ENCODE measurements around the gene PGLYRP1. TPM values are rescaled to one million over a fixed set of nuclear protein-coding genes. Genes with fewer than 3 reads are reported as not detected.

Gene PGLYRP1
- total and polyA plus RNA-seq, 4 donors = 1.0 to 21.7 (median 1.2) TPM

DNA sequence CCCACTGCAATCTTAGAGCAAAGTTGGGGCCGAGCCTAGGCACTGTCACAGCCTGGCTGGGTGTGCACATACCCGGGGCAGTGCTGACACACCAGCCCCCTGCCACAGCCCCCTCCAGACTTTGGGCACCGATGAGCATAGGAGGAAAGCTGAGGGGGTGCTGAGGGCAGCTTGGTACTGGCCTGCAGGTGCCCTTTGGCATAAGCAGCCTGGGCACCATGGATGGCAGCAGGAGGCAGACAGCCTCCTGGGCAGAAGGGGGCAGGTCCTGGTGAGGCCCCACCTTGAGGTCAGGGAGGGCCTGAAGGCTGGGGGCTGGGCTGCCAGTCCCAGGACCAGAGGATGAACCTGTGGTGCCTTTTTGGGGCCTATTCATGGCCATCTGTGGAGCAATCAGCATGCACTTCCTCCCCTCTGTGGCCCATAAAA is 9.8 kb upstream of the PGLYRP1 start:
- no peak for DNase-seq
- no peak overlapping the region for H3K4me3 ChIP-seq
- peaks cover 0 to 2% (median 0%) of the 10 kb centered on the region in 4 donors for H3K9me3 ChIP-seq (ENCODE audit: control insufficient read depth in 4 of 4, insufficient read depth in 3 of 4, low read length in 3 of 4)
- ATAC-seq (ENCODE audit: insufficient read depth, low FRiP score) = no peak
- no peak overlapping the region for H3K9ac ChIP-seq (ENCODE audit: insufficient read depth in 1 of 2, low read length in 2 of 2)
- H3K27me3 ChIP-seq (ENCODE audit: control insufficient read depth in 3 of 3, insufficient read depth in 3 of 3, low read length in 2 of 3) = peaks cover 0 to 6% (median 0%) of the 10 kb centered on the region in 3 donors
- no peaks in the 10 kb centered on the region for H3K36me3 ChIP-seq (ENCODE audit: control insufficient read depth in 4 of 4, insufficient read depth in 4 of 4, low read length in 4 of 4)
- no peak overlapping the region for H3K27ac ChIP-seq (ENCODE audit: low read depth in 1 of 2, low read length in 1 of 2)
- 88 to 98% methylated on average over 3 of the region's 3 CpGs for WGBS, 2 donors
- TF ChIP-seq, protein P1, sequence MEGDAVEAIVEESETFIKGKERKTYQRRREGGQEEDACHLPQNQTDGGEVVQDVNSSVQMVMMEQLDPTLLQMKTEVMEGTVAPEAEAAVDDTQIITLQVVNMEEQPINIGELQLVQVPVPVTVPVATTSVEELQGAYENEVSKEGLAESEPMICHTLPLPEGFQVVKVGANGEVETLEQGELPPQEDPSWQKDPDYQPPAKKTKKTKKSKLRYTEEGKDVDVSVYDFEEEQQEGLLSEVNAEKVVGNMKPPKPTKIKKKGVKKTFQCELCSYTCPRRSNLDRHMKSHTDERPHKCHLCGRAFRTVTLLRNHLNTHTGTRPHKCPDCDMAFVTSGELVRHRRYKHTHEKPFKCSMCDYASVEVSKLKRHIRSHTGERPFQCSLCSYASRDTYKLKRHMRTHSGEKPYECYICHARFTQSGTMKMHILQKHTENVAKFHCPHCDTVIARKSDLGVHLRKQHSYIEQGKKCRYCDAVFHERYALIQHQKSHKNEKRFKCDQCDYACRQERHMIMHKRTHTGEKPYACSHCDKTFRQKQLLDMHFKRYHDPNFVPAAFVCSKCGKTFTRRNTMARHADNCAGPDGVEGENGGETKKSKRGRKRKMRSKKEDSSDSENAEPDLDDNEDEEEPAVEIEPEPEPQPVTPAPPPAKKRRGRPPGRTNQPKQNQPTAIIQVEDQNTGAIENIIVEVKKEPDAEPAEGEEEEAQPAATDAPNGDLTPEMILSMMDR (IDR thresholded peaks at IDR 0.05; ENCODE audit: control extremely low read depth, extremely low read depth) = no peak
- H3K4me1 ChIP-seq (ENCODE audit: control insufficient read depth in 5 of 5, insufficient read depth in 5 of 5, low read length in 5 of 5) = peaks cover 0 to 6% (median 0%) of the 10 kb centered on the region in 5 donors

DNA sequence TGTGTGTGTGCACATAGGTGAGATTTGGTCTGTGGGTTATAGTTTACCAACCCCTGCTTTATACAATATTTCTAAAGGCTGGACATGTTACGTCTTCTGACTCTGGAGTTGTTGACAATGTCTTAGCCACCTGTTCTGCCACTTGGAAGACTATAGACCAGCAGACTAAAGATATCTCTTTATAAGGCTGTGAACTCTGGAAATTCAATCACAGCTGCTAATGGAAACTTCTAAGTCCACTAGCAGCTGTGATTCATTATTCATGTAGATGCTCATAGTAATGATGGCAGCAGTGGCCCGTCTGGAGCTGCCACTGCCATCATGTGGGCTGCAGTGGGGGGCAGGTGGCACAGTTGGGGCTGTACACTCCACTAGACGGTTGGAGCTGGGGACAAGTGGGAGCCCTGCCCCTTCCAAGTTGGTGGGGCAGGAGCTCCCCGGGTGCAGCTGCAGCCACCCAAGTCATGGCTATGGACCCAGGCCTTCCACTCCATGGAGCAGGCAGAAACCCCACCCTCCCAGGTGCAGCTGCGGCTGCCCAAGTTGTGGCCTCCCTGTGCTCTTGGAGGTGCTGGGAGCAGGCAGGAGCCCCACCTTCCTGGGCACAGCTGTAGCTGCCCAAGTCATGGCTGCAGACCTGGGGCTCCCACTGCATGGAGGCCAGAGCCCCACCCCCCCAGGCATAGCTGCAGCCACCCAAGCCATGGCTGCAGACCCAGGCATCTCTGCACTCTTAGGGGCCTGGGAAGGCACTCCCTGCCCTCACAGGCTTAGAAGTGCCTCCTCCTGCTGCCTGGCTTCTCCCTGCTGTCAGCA is 9.1 kb upstream of the PGLYRP1 start:
- ATAC-seq (ENCODE audit: insufficient read depth, low FRiP score) (no peak), DNase-seq (no peak)
- peaks cover 0 to 6% (median 0%) of the 10 kb centered on the region in 3 donors for H3K27me3 ChIP-seq (ENCODE audit: control insufficient read depth in 3 of 3, insufficient read depth in 3 of 3, low read length in 2 of 3)
- WGBS, 2 donors = 85 to 87% methylated on average over 5 of the region's 5 CpGs
- no peak overlapping the region for H3K9ac ChIP-seq (ENCODE audit: insufficient read depth in 1 of 2, low read length in 2 of 2)
- peaks cover 0 to 2% (median 0%) of the 10 kb centered on the region in 4 donors for H3K9me3 ChIP-seq (ENCODE audit: control insufficient read depth in 4 of 4, insufficient read depth in 3 of 4, low read length in 3 of 4)
- TF ChIP-seq, protein P1 (IDR thresholded peaks at IDR 0.05; ENCODE audit: control extremely low read depth, extremely low read depth) = no peak
- H3K27ac ChIP-seq (ENCODE audit: low read depth in 1 of 2, low read length in 1 of 2) = no peak overlapping the region
- H3K4me3 ChIP-seq = no peak overlapping the region
- H3K4me1 ChIP-seq (ENCODE audit: control insufficient read depth in 5 of 5, insufficient read depth in 5 of 5, low read length in 5 of 5) = peaks cover 0 to 6% (median 0%) of the 10 kb centered on the region in 5 donors
- H3K36me3 ChIP-seq (ENCODE audit: control insufficient read depth in 4 of 4, insufficient read depth in 4 of 4, low read length in 4 of 4) = no peaks in the 10 kb centered on the region

DNA sequence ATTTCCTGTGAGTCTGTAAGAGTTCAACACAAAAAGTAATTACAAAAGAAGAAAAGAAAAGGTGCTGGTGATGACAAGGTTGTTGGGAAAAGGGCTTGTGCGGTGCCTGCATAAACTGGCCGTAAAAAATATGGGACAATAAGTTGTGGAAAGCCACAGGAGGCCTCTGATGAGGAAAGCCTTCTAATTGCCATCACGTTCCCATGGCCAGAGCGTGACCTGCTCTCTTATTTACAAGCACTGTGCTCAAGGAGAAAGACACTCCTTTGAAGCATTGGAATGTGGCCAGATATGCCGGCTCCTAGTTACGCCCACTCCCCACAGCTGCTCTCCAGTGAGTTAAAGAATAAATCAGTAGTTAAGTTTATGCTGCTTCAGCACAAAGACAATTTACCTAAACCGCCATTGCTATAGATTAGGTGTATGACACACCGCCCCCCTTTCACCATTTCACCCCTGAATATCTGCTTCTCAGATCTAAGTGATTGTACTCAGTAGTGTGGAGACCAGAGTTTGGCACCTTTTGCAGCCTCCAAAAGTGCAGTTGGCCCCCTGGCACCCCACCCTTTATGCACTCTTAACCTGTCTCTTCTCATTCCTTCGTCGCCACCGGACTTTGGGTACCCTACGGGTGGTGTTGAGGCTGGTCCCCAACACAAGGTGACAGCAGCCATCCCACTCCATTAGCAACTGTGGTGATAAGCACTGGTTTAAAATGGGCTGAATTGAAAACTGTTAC is 8.1 kb upstream of the PGLYRP1 start:
- no peak overlapping the region for H3K4me3 ChIP-seq
- H3K4me1 ChIP-seq (ENCODE audit: control insufficient read depth in 5 of 5, insufficient read depth in 5 of 5, low read length in 5 of 5) = peaks cover 0 to 6% (median 0%) of the 10 kb centered on the region in 5 donors
- peak in 2 of 3 donors; percentile 21 to 56 for DNase-seq
- no peak overlapping the region for H3K27ac ChIP-seq (ENCODE audit: low read depth in 1 of 2, low read length in 1 of 2)
- H3K9me3 ChIP-seq (ENCODE audit: control insufficient read depth in 4 of 4, insufficient read depth in 3 of 4, low read length in 3 of 4) = peaks cover 0 to 2% (median 0%) of the 10 kb centered on the region in 4 donors
- TF ChIP-seq, protein P1 (IDR thresholded peaks at IDR 0.05; ENCODE audit: control extremely low read depth, extremely low read depth) = no peak
- WGBS, 2 donors = 53 to 70% methylated on average over 12 of the region's 12 CpGs
- no peak for ATAC-seq (ENCODE audit: insufficient read depth, low FRiP score)
- H3K36me3 ChIP-seq (ENCODE audit: control insufficient read depth in 4 of 4, insufficient read depth in 4 of 4, low read length in 4 of 4) = no peaks in the 10 kb centered on the region
- peaks cover 0 to 4% (median 0%) of the 10 kb centered on the region in 3 donors for H3K27me3 ChIP-seq (ENCODE audit: control insufficient read depth in 3 of 3, insufficient read depth in 3 of 3, low read length in 2 of 3)
- H3K9ac ChIP-seq (ENCODE audit: insufficient read depth in 1 of 2, low read length in 2 of 2) = no peak overlapping the region
